DOHH2 (cell line): ENCODE data around the gene ACBD7.

Source experiments
- H3F3A ChIP-seq: fragments of 200-600 bp; sonication (generic), shearing (Covaris generic); 2 replicates; pipeline ENCODE4 v1.6.0; 2016; ENCODE audit warnings: antibody characterized with exemption, mild to moderate bottlenecking; ENCODE audit not compliant: control insufficient read depth, insufficient read depth
- H3K27ac ChIP-seq: fragments of 200-600 bp; sonication (generic); 2 replicates; pipeline ENCODE4 v1.5.1; 2014; ENCODE audit warnings: low read depth, mild to moderate bottlenecking, low read length, moderate library complexity
- H3K27me3 ChIP-seq: fragments of 200-600 bp; sonication (generic); 2 replicates; pipeline ENCODE4 v1.6.1; 2014; ENCODE audit warnings: mild to moderate bottlenecking, low read length, mixed read lengths; ENCODE audit not compliant: control insufficient read depth
- H3K36me3 ChIP-seq: fragments of 200-600 bp; sonication (generic); 2 replicates; pipeline ENCODE4 v1.6.1; 2014; ENCODE audit warnings: mild to moderate bottlenecking, low read length, moderate library complexity, mixed read lengths; ENCODE audit not compliant: control insufficient read depth
- H3K4me1 ChIP-seq: fragments of 200-600 bp; sonication (generic); 2 replicates; pipeline ENCODE4 v1.6.1; 2014; ENCODE audit warnings: mild to moderate bottlenecking, low read length, mixed read lengths; ENCODE audit not compliant: control insufficient read depth
- H3K4me2 ChIP-seq: fragments of 200-600 bp; sonication (generic); 2 replicates; pipeline ENCODE4 v1.6.0; 2014; ENCODE audit warnings: mild to moderate bottlenecking, low read length, moderate library complexity
- H3K4me3 ChIP-seq: fragments of 200-600 bp; sonication (generic); 2 replicates; pipeline ENCODE4 v1.5.1; 2014; ENCODE audit warnings: mild to moderate bottlenecking, low read length, mixed read lengths
- H3K79me2 ChIP-seq: fragments of 200-600 bp; sonication (generic); 2 replicates; pipeline ENCODE4 v1.6.1; 2014; ENCODE audit warnings: mild to moderate bottlenecking, low read length, mixed read lengths; ENCODE audit not compliant: control insufficient read depth
- H3K9me2 ChIP-seq: fragments of 200-600 bp; sonication (generic); replicated peaks from 2 replicates; pipeline ENCODE4 v1.6.1; 2014; ENCODE audit warnings: mild to moderate bottlenecking, low read length, mixed read lengths; ENCODE audit not compliant: control insufficient read depth
- H3K9me3 ChIP-seq: fragments of 200-600 bp; sonication (generic); 2 replicates; pipeline ENCODE4 v1.6.1; 2014; ENCODE audit warnings: antibody characterized with exemption, low read length, mixed read lengths; ENCODE audit not compliant: control insufficient read depth, insufficient read depth
- H4K20me1 ChIP-seq: fragments of 200-600 bp; sonication (generic); 2 replicates; pipeline ENCODE4 v1.6.0; 2014; ENCODE audit warnings: low read depth, mild to moderate bottlenecking, antibody characterized with exemption, low read length, moderate library complexity; ENCODE audit not compliant: control insufficient read depth, insufficient read depth
- CTCF ChIP-seq: fragments of 200-600 bp; sonication (generic); IDR thresholded peaks from one replicate; pipeline ENCODE4 v1.5.1; 2014; ENCODE audit warnings: antibody characterized with exemption, mild to moderate bottlenecking, low read depth, low read length; ENCODE audit not compliant: poor library complexity, severe bottlenecking
- EZH2phosphoT487 ChIP-seq: fragments of 200-600 bp; sonication (generic); IDR thresholded peaks from 2 replicates; pipeline ENCODE4 v1.6.1; 2017; ENCODE audit warnings: borderline replicate concordance, mild to moderate bottlenecking, antibody characterized with exemption, low read length, moderate library complexity, mixed read lengths

Gene ACBD7

GRCh38 chr10:15049533-15049932 is 39.0 kb downstream of the ACBD7 start:
- no peaks in the 10 kb centered on the region for H3K4me1 ChIP-seq
- no peaks in the 10 kb centered on the region for H3K9me3 ChIP-seq
- no peaks in the 10 kb centered on the region for H3F3A ChIP-seq
- H3K36me3 ChIP-seq, result no peaks in the 10 kb centered on the region
- no peak for TF ChIP-seq CTCF
- peaks cover 5% of the 10 kb centered on the region for H3K27me3 ChIP-seq
- no peak overlapping the region for H3K27ac ChIP-seq
- H3K4me2 ChIP-seq, result no peak overlapping the region
- no peaks in the 10 kb centered on the region for H3K79me2 ChIP-seq
- no peaks in the 10 kb centered on the region for H3K9me2 ChIP-seq
- no peaks in the 10 kb centered on the region for H4K20me1 ChIP-seq
- no peak overlapping the region for H3K4me3 ChIP-seq

GRCh38 chr10:15046626-15047025 is 42.0 kb downstream of the ACBD7 start:
- Histone ChIP-seq H3K4me1 (no peaks in the 10 kb centered on the region), H3K4me3 (no peak overlapping the region), H3K9me3 (no peaks in the 10 kb centered on the region), H4K20me1 (no peaks in the 10 kb centered on the region), H3K27ac (no peak overlapping the region), H3K36me3 (no peaks in the 10 kb centered on the region), H3K4me2 (no peak overlapping the region), H3K27me3 (peaks cover 7% of the 10 kb centered on the region), H3F3A (no peaks in the 10 kb centered on the region), H3K9me2 (no peaks in the 10 kb centered on the region), H3K79me2 (no peaks in the 10 kb centered on the region)
- TF ChIP-seq CTCF, result no peak
- no peak for TF ChIP-seq EZH2phosphoT487

GRCh38 chr10:15045380-15045779 is 43.2 kb downstream of the ACBD7 start:
- H3K27me3 ChIP-seq, result peaks cover 7% of the 10 kb centered on the region
- H3K4me3 ChIP-seq, result no peak overlapping the region
- no peaks in the 10 kb centered on the region for H3K36me3 ChIP-seq
- H3K4me1 ChIP-seq, result no peaks in the 10 kb centered on the region
- H3K9me3 ChIP-seq, result no peaks in the 10 kb centered on the region
- H3K9me2 ChIP-seq, result no peaks in the 10 kb centered on the region
- H3K79me2 ChIP-seq, result no peaks in the 10 kb centered on the region
- H3F3A ChIP-seq, result no peaks in the 10 kb centered on the region
- no peak for TF ChIP-seq CTCF
- TF ChIP-seq EZH2phosphoT487, result no peak
- H3K4me2 ChIP-seq, result no peak overlapping the region
- H3K27ac ChIP-seq, result no peak overlapping the region
- H4K20me1 ChIP-seq, result no peaks in the 10 kb centered on the region

- Histone ChIP-seq H3F3A (no peaks in the 10 kb centered on the region), H3K27me3 (peaks cover 7% of the 10 kb centered on the region), H3K36me3 (no peaks in the 10 kb centered on the region), H3K9me2 (no peaks in the 10 kb centered on the region), H3K4me3 (no peak within 1 kb of the TSS), H3K4me2 (no peak within 1 kb of the TSS), H3K4me1 (no peaks in the 10 kb centered on the region), H3K79me2 (no peaks in the 10 kb centered on the region), H3K9me3 (no peaks in the 10 kb centered on the region), H3K27ac (no peak within 1 kb of the TSS), H4K20me1 (no peaks in the 10 kb centered on the region)
- no peak for TF ChIP-seq EZH2phosphoT487
- no peak for TF ChIP-seq CTCF
Measured at GRCh38 chr10:15043674-15044073, 44.9 kb downstream of the ACBD7 start, which contains the start of gene OLAH. Gene OLAH, plus strand, starts transcription at chr10:15043943. Its CDS starts 3,346 bp downstream, at chr10:15047289.
